HG03460 (cell line): Measurements from ENCODE around the gene TTYH1.
"Not testable (repeated sequence)": the region's sequence is repeated elsewhere in the genome, so short reads cannot be mapped to it uniquely, and the experiment has no call there.

Experiments
- ATAC-seq: cut with Tn5 transposase; IDR thresholded peaks from one replicate; pipeline ENCODE4 v1.9.1; 2021; ENCODE audit not compliant: unreplicated experiment

TTYH1 gene

GRCh38 chr19:54439174-54439851 is 24.0 kb downstream of the TTYH1 start:
- no peak for ATAC-seq

- no peak for ATAC-seq
Measured at GRCh38 chr19:54440641-54441040, 25.4 kb downstream of the TTYH1 start.

DNA sequence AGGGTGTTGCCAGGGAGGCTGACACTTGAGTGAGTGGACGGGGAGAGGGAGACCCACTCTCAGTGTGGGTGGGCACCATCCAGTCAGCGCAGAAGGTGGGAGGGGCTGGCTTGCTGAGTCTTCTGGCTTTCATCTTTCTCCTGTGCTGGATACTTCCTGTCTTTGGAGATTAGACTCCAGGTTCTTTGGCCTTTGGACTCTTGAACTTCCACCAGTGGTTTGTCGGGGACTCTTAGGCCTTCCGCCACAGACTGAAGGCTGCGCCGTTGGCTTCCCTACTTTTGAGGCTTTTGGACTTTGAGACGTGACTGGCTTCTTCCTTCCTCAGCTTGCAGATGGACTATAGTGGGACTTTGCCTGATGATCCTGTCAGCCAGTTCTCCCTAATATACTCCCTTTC is 29.5 kb downstream of the TTYH1 start:
- no peak for ATAC-seq

DNA sequence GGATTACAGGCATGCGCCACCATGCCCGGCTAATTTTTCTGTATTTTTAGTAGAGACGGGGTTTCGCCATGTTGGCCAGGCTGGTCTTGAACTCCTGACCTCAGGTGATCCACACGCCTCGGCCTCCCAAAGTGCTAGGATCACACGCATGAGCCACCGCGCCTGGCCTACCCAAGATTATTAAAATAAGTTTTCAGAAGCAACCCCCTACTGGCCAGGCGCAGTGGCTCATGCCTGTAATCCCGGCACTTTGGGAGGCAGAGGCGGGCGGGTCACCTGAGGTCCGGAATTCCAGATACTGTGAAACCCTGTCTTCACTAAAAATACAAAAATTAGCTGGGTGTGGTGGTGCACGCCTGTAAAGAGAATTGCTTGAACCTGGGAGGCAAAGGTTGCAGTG is 31.1 kb downstream of the TTYH1 start:
- not testable (repeated sequence) for ATAC-seq

- peak; percentile 14 for ATAC-seq
Measured at GRCh38 chr19:54448040-54448773, 32.9 kb downstream of the TTYH1 start.

GRCh38 chr19:54448774-54449700 is 33.8 kb downstream of the TTYH1 start, which contains the start of gene LENG8:
TSS of gene LENG8 (plus strand) at chr19:54449199. CDS start at chr19:54451345, 2,146 bp downstream.
- ATAC-seq = peak; percentile 78

- ATAC-seq = no peak
Measured at GRCh38 chr19:54449701-54450069, 34.4 kb downstream of the TTYH1 start.

DNA sequence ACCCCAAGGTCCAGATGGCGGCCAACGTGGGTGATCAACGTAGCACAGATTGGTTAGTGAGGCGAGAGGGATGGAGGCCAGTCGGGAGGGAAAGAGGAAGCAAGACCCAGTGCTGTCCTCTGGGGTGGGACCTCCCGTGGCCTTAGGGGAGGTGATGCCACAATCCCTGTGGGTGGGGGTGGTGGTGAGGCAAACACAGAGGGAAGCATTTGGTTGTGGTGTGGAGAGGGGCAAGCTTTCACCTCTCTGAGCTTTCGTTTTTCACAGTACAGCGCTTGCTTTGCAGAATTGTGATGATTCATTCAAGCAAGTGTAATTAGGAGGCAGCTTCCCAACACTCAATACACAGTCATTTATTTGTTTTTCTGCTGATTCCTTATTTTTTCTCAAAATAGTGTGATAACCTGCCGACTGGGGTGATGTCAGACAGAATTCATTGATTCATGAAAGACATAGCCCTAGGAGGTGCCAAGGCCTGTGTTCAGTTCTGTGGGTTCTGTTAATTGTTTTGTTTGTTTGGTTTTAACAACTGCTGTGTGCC is 36.1 kb downstream of the TTYH1 start:
- ATAC-seq = no peak

- ATAC-seq = no peak
Measured at GRCh38 chr19:54451997-54452396, 36.7 kb downstream of the TTYH1 start.

DNA sequence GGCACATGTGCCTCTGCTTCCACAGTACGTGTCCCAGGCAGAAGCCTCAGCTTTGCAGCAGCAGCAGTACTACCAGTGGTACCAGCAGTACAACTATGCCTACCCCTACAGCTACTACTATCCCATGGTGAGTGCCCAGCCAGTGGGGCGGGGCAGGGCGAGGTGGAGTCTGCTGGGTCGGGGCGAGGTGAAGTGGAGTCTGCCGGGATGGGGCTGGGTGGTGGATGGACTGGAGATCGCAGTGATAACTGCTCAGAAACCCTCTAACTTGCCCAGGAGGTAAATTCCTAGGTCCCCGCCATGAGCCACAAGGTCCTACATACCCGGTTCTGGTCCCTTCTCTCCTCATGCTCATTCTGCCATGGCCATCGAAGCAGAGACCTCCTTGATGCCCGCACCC is 37.4 kb downstream of the TTYH1 start:
- ATAC-seq = no peak

- ATAC-seq = no peak
Measured at GRCh38 chr19:54453921-54454780, 38.9 kb downstream of the TTYH1 start.

DNA sequence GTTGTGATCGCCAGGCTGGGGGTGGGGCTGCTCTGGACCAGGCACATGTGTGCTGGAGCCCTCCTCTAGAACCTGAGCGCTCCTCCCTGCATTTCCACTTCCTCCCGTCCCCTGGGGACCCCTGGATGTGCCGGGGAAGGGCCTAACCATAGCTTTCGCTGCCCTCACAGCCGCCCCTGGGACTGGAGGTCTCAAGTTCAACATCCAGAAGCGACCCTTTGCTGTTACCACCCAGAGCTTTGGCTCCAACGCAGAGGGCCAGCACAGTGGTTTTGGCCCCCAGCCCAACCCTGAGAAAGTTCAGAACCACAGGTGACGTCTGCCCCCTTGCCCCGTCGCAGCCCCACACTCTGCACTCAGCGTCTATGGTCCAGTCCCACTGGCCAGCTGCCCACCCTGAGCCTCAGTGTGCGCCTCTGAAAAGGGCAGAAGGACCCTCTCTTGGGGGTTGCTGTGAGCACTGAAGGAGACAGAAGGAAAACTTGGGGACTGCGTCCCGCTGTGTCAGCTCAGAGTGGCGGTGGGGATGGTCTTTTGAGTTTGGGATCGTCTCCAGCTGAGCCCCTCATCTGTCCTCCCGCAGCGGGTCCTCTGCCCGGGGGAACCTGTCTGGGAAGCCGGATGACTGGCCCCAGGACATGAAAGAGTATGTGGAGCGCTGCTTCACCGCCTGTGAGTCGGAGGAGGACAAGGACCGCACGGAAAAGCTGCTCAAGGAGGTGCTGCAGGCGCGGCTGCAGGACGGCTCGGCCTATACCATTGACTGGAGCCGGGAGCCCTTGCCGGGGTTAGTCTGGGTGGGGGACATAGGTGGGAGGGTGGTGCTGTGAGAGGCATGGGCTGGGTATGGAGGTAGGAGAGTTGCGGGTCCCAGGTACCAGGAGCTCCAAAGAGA is 39.8 kb downstream of the TTYH1 start:
- ATAC-seq = no peak

GRCh38 chr19:54455786-54456422 is 40.6 kb downstream of the TTYH1 start:
- ATAC-seq = no peak

DNA sequence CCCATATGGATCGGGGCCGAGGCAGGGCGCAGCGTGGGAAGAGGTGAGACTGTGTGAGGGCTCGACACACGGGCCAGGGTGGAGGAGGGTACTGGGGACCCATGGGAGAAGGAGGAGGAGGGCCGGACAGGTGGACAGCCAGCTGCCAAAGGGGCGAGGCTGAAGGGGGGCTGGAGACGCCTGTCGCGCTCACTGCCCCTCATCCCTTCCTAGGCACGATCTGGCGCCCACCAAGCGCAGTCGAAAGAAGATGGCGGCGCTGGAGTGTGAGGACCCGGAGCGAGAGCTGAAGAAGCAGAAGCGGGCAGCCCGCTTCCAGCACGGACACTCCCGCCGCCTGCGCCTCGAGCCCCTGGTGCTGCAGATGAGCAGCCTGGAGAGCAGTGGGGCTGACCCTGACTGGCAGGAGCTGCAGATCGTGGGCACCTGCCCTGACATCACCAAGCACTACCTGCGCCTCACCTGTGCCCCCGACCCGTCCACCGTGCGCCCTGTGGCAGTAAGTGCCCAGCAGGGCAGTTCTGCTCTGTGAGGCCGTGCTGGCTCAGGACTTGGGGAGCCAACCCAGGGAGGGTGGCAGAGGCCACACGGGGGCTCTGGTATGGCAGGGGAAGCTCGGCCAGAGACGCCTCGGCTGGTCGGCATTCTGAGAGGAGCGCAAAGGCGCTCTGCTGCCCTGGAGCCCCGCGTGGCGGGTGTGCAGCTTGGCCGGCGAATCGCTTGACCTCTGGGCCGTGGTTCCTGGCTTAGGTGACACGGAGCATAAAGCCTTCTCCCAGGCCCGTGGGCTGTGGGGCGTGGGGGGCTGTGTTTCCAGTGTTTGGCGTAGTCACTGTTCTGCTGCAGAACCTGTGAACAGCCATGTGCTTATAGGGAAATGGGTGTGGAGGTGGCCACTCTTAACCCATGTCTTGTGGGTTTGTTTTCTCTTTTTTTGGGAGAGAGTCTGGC is 41.4 kb downstream of the TTYH1 start:
- ATAC-seq = no peak

- ATAC-seq = no peak
Measured at GRCh38 chr19:54457773-54458647, 42.7 kb downstream of the TTYH1 start.

- no peak for ATAC-seq
Measured at GRCh38 chr19:54458648-54459281, 43.5 kb downstream of the TTYH1 start.
